Heart right ventricle (tissue), 16 donors: ENCODE data around the gene MAD2L1BP. TPM values are rescaled to one million over a fixed set of nuclear protein-coding genes. Genes with fewer than 3 reads are reported as not detected.

Experiments
- ATAC-seq, 8 donors: fragments of 200-7000 bp; cut with Tn5 transposase; one replicate each; pipeline ENCODE4 v1.9.1; 2020; ENCODE audit warnings: mild to moderate bottlenecking in 8 of 8, moderate library complexity in 8 of 8, moderate number of reproducible peaks in 1 of 8
- DNase-seq, 2 donors: peaks; one replicate each; pipeline ENCODE4 v3.0.0-alpha.2; 2020
- H3K27ac ChIP-seq, 10 donors: fragments of 200-600 bp; sonication (generic) in 2 of 10; one replicate each; pipeline versions ENCODE4 v1.5.0 to v1.8.0; 2020 to 2022; ENCODE audit warnings: mild to moderate bottlenecking in 3 of 10
- H3K27me3 ChIP-seq, 7 donors: fragments of 200-600 bp; one replicate each; pipeline ENCODE4 v1.8.0; 2021 to 2022; ENCODE audit warnings: mild to moderate bottlenecking in 2 of 7
- H3K36me3 ChIP-seq, 9 donors: fragments of 200-600 bp; sonication (generic) in 1 of 9; one replicate each; pipeline versions ENCODE4 v1.5.0 to v1.8.0; 2020 to 2022; ENCODE audit warnings: mild to moderate bottlenecking in 2 of 9
- H3K4me1 ChIP-seq, 9 donors: fragments of 200-600 bp; sonication (generic) in 1 of 9; one replicate each; pipeline versions ENCODE4 v1.5.0 to v1.8.0; 2020 to 2022; ENCODE audit warnings: mild to moderate bottlenecking in 4 of 9
- H3K4me3 ChIP-seq, 10 donors: fragments of 200-600 bp; sonication (generic) in 2 of 10; one replicate each; pipeline versions ENCODE4 v1.5.0 to v1.8.0; 2020 to 2022; ENCODE audit warnings: mild to moderate bottlenecking in 7 of 10, moderate library complexity in 2 of 10
- H3K9me3 ChIP-seq, 11 donors: fragments of 200-600 bp in 10 of 11; sonication (generic) in 2 of 11; one replicate each; pipeline versions ENCODE4 v1.5.0 to v1.8.0; 2013 to 2022; ENCODE audit warnings: mild to moderate bottlenecking in 2 of 11, control low read depth in 1 of 11, moderate library complexity in 1 of 11
- WGBS, 2 donors: extraction: QIAGEN DNeasy Blood & Tissue Kit; methylation state at CpG; one replicate each; pipeline ENCODE4 v1.1.7; 2013; ENCODE audit warnings: inconsistent platforms in 1 of 2; 5-methylcytosine and 5-hydroxymethylcytosine counted together
- intact Hi-C, 10 donors: fragments of 100-400 bp; cut with DNase I; formaldehyde crosslinking; loops; one replicate each; pipeline versions ENCODE4 v1.11.1 to v1.14.2; 2022
- polyA plus RNA-seq, 2 donors: library from polyadenylated mRNA; stranded (reverse); fragments of 200-250 nt; gene quantifications; one replicate each; pipeline ENCODE4 v1.2.3, GENCODE V29; 2013
- total RNA-seq, 10 donors: library from RNA; stranded (reverse); fragmentation: NEBNext Ultra II Directional in 3 of 10; extraction: Animal tissue kit (Norgen Biotek cat#: 25700) in 3 of 10; gene quantifications; one replicate each; pipeline versions ENCODE4 v1.2.1 to v1.2.4, GENCODE V29; 2021 to 2023
- TF ChIP-seq, protein P1 (sequence below), 9 donors: fragments of 200-600 bp; sonication (generic) in 2 of 9; IDR thresholded peaks; one replicate each; pipeline versions ENCODE4 v1.5.0 to v1.8.0; 2021 to 2022; ENCODE audit warnings: antibody characterized with exemption in 9 of 9, mild to moderate bottlenecking in 5 of 9, moderate library complexity in 1 of 9
- donor health status: Arrhythmogenic right ventricular cardiomyopathy.
- donor health status: ischemic (EF 13 %, LVEDD 7.1; RV severe dilation, severe dysfunction).
- donor health status: healthy with polysubstance abuse.
- donor health status: DM: no; HTN: yes; CAD: no.
- donor health status: DM: no; HTN: no; CAD: no.
- donor health status: ischemic (EF 25% LVEDD 6.9; RV normal size, moderate dysfunction).
- donor health status: ischemic (EF 25% LVEDD 5.7; RV mildly dilated, moderate dysfunction).
- donor health status: healthy.
- donor health status: DM: yes; HTN: yes; CAD: no.
- donor health status: Ischemic cardiomyopathy.
- donor health status: ischemic (EF 35%, LVEDD 5.7; RV mildly dilated, moderate dysfunction).
- donor health status: nonischemic (EF 11% LVEDD 7.7; RV severe dilation, severe dysfunction).
- donor health status: DM: yes; HTN: yes; CAD: no.
- donor health status: PGD.
- donor health status: ischemic (EF 29% LVEDD 5.4; RV normal size, mild dysfunction).
- donor health status: nonischemic (EF 23%, LVEDD 6.1; RV moderate dilation, normal function).

The MAD2L1BP gene
- total and polyA plus RNA-seq, 12 donors = 13.5 to 34.8 (median 28.1) TPM

DNA sequence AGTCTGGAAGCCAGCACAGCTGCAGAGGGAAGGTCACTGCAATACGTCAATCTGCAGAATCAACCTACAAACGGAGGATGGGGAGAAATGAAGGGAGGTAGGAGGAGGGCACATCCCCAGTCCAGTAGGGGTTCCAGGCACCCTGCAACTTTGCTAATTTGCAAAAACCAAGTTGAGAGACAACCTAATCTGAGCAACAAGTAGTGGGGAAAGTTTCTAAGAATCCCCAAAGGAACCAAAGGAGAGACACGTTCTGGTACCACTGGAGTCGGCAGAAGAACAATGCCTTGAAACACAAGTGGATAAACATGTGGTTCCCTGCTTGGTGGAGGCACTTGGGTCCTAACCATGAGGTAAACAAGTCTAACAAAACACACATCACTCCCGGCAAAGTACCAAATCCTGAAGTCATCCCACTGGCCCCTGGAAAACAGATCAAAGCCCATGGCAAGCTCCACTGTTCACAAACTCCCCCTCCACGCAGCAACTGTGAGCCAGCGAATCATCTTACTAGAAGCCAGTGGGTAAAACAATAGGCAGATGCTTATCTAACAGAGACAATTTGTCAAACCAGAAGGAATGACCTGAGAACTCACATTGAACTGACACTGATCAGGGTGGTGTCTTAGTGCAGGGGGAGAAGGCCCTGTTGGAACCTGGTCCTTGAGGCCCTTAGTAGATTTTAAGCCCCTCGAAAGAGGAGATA is 47.2 kb downstream of the MAD2L1BP start:
- peaks cover 6 to 74% (median 38%) of the 10 kb centered on the region in 9 donors for H3K4me1 ChIP-seq
- ATAC-seq (peak in 5 of 8 donors; percentile 15 to 63 (median 37)), DNase-seq (no peak)
- TF ChIP-seq, protein P1, sequence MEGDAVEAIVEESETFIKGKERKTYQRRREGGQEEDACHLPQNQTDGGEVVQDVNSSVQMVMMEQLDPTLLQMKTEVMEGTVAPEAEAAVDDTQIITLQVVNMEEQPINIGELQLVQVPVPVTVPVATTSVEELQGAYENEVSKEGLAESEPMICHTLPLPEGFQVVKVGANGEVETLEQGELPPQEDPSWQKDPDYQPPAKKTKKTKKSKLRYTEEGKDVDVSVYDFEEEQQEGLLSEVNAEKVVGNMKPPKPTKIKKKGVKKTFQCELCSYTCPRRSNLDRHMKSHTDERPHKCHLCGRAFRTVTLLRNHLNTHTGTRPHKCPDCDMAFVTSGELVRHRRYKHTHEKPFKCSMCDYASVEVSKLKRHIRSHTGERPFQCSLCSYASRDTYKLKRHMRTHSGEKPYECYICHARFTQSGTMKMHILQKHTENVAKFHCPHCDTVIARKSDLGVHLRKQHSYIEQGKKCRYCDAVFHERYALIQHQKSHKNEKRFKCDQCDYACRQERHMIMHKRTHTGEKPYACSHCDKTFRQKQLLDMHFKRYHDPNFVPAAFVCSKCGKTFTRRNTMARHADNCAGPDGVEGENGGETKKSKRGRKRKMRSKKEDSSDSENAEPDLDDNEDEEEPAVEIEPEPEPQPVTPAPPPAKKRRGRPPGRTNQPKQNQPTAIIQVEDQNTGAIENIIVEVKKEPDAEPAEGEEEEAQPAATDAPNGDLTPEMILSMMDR (IDR thresholded peaks at IDR 0.05) = no peak
- no peaks in the 10 kb centered on the region for H3K9me3 ChIP-seq
- H3K27me3 ChIP-seq = no peaks in the 10 kb centered on the region
- no peak overlapping the region for H3K4me3 ChIP-seq
- peaks cover 0 to 64% (median 15%) of the 10 kb centered on the region in 9 donors for H3K36me3 ChIP-seq
- intact Hi-C loops = loop anchor here in 2 of 10 donors (5.0 kb wide), 1 partner anchor 34 kb away; no protein-coding TSS in a partner anchor
- peak overlapping the region in 9 of 10 donors; percentile 1 to 66 (median 58) for H3K27ac ChIP-seq
- 55 to 56% methylated on average over 8 of the region's 8 CpGs for WGBS, 2 donors

DNA sequence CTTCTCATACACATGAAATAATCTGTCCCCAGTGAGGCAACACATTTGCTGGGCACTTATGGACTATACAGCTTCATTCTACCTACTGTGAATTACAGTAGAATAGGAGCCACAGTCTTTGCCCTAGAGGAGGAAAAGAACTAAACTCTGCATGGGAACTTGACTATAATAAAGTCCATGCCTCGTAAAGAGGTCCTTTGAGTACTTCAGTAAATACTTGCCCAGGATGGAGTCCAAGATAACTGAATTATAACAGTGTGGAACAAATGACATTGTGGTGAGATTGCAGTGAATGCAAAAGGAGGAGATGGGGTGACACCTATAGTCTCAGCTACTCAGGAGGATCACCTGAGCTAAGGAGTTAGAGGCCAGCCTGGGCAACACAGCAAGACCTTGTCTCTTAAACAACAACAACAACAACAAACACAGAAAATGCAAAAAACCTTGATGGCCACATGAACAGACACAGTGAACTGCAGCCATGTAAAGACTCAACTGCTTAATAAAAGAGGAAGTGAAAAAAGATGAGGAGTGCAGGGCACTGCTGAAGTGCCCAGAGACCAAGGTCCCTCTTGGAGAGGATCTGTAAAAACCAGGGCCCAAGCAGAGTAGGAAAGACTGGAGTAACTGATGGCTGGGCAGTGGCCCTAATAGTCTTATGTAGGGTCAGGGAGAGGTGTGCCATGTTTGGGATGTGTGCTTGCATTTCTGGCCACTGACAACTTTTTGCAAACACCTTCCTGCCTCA is 48.2 kb downstream of the MAD2L1BP start:
- WGBS, 2 donors = 82 to 86% methylated on average over 1 of the region's 1 CpG
- H3K27ac ChIP-seq = peak overlapping the region in 8 of 10 donors; percentile 1 to 66 (median 49)
- no peak for ATAC-seq
- no peaks in the 10 kb centered on the region for H3K9me3 ChIP-seq
- TF ChIP-seq, protein P1 (IDR thresholded peaks at IDR 0.05) = no peak
- no peak for DNase-seq
- peaks cover 0 to 54% (median 5%) of the 10 kb centered on the region in 9 donors for H3K36me3 ChIP-seq
- peaks cover 10 to 81% (median 43%) of the 10 kb centered on the region in 9 donors for H3K4me1 ChIP-seq
- H3K4me3 ChIP-seq = no peak overlapping the region
- intact Hi-C loops = loop anchor here in 2 of 10 donors (5.0 kb wide), 1 partner anchor 33 kb away; no protein-coding TSS in a partner anchor
- no peaks in the 10 kb centered on the region for H3K27me3 ChIP-seq

DNA sequence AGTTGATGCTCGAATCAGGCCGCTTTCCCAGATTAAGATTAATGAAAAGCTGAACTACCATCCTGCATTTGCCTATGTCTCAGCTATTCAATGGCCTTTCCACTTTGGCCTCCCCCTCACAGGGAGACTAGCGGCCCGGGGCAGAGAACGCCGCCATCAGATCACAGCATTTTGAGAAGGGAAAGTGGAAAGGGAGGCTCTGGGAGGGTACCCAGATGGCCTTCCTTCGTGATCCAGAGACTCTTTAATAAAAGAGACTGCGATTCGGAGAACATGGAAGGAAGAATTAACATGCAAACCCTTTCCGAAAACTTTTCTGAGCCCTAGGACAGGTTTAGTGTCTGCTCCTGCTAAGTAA is 51.4 kb downstream of the MAD2L1BP start:
- no peaks in the 10 kb centered on the region for H3K9me3 ChIP-seq
- TF ChIP-seq, protein P1 (IDR thresholded peaks at IDR 0.05) = no peak
- DNase-seq (no peak), ATAC-seq (peak in 1 of 8 donors; percentile 4)
- intact Hi-C loops = no loop called here
- 5 to 7% methylated on average over 10 of the region's 10 CpGs for WGBS, 2 donors
- H3K27ac ChIP-seq = peak overlapping the region; percentile 63 to 90 (median 83)
- H3K4me3 ChIP-seq = peak overlapping the region; percentile 62 to 92 (median 88)
- H3K4me1 ChIP-seq = peaks cover 9 to 60% (median 38%) of the 10 kb centered on the region in 9 donors
- H3K27me3 ChIP-seq = no peaks in the 10 kb centered on the region
- peaks cover 0 to 27% (median 0%) of the 10 kb centered on the region in 9 donors for H3K36me3 ChIP-seq
